CD8-positive, alpha-beta memory T cell (primary cell): ENCODE measurements around the gene RASA4B. TPM values are rescaled to one million over a fixed set of nuclear protein-coding genes. Genes with fewer than 3 reads are reported as not detected.
"Not testable (repeated sequence)": the region's sequence is repeated elsewhere in the genome, so short reads cannot be mapped to it uniquely, and the experiment has no call there.

Source experiments
- CTCF ChIA-PET: fragments of 350-600 bp; sonication (Branson Sonifier 250); formaldehyde crosslinking; loops from one replicate; lab custom pipeline; 2021; ENCODE audit warnings: antibody characterized with exemption; lab: Charles Lee
- POLR2A ChIA-PET: fragments of 350-600 bp; sonication (Branson Sonifier 250); formaldehyde crosslinking; loops from one replicate; lab custom pipeline; 2021; ENCODE audit warnings: antibody characterized with exemption; lab: Charles Lee
- DNase-seq, 5 donors: peaks; one replicate each; pipeline versions ENCODE4 v3.0.0 to v3.0.0-alpha.2; 2020 to 2022; ENCODE audit warnings: mixed read lengths in 1 of 5
- H3K27ac ChIP-seq: one replicate; pipeline ENCODE4 v1.7.0; 2013; ENCODE audit warnings: low read depth, mild to moderate bottlenecking, low read length, moderate library complexity
- H3K27me3 ChIP-seq: 2 replicates; pipeline ENCODE4 v1.7.0; 2013; ENCODE audit warnings: low read length, mild to moderate bottlenecking; ENCODE audit not compliant: insufficient read depth, poor library complexity, severe bottlenecking
- H3K36me3 ChIP-seq: 2 replicates; pipeline ENCODE4 v1.7.0; 2013; ENCODE audit warnings: mild to moderate bottlenecking, low read length, moderate library complexity; ENCODE audit not compliant: insufficient read depth
- H3K4me1 ChIP-seq: 2 replicates; pipeline ENCODE4 v1.7.0; 2013; ENCODE audit warnings: mild to moderate bottlenecking, low read length, moderate library complexity; ENCODE audit not compliant: insufficient read depth
- H3K4me3 ChIP-seq: 2 replicates; pipeline ENCODE4 v1.7.0; 2013; ENCODE audit warnings: mild to moderate bottlenecking, low read length
- H3K9me3 ChIP-seq: 2 replicates; pipeline ENCODE4 v1.7.0; 2013; ENCODE audit warnings: mild to moderate bottlenecking, low read length
- H3K27ac Mint-ChIP-seq, 8 donors: one replicate each; pipeline ENCODE4 v1.8.0; 2020 to 2021; ENCODE audit warnings: mixed read lengths in 8 of 8, mild to moderate bottlenecking in 6 of 8, inconsistent platforms in 3 of 8, moderate library complexity in 3 of 8
- H3K27me3 Mint-ChIP-seq, 2 donors: one replicate each; pipeline ENCODE4 v1.8.0; 2020 to 2021; ENCODE audit warnings: mixed read lengths in 2 of 2, mild to moderate bottlenecking in 1 of 2, moderate library complexity in 1 of 2
- H3K36me3 Mint-ChIP-seq, 3 donors: one replicate each; pipeline ENCODE4 v1.8.0; 2020 to 2021; ENCODE audit warnings: mixed read lengths in 3 of 3, inconsistent platforms in 1 of 3, mild to moderate bottlenecking in 1 of 3
- H3K4me1 Mint-ChIP-seq, 3 donors: one replicate each; pipeline ENCODE4 v1.8.0; 2020 to 2021; ENCODE audit warnings: mixed read lengths in 3 of 3, inconsistent platforms in 1 of 3, mild to moderate bottlenecking in 1 of 3
- H3K4me3 Mint-ChIP-seq, 7 donors: one replicate each; pipeline ENCODE4 v1.8.0; 2020 to 2021; ENCODE audit warnings: mixed read lengths in 7 of 7, mild to moderate bottlenecking in 6 of 7, moderate library complexity in 4 of 7, inconsistent platforms in 2 of 7
- H3K9me3 Mint-ChIP-seq, 5 donors: one replicate each; pipeline ENCODE4 v1.8.0; 2020 to 2022; ENCODE audit warnings: mixed read lengths in 5 of 5, mild to moderate bottlenecking in 3 of 5, moderate library complexity in 2 of 5, inconsistent platforms in 1 of 5
- polyA plus RNA-seq: library from polyadenylated mRNA; unstranded; fragments of 300-500 nt; fragmentation: Illumina TruSeq; gene quantifications from one replicate; pipeline ENCODE4 v1.2.3, GENCODE V29; 2021
- total RNA-seq, 2 experiments: library from RNA; stranded (reverse); gene quantifications; one replicate each; pipeline ENCODE4 v1.2.3, GENCODE V29; 2021

The RASA4B gene
- total and polyA plus RNA-seq, 3 experiments from 2014 or later = 10.8 to 23.9 (median 22.0) TPM

DNA sequence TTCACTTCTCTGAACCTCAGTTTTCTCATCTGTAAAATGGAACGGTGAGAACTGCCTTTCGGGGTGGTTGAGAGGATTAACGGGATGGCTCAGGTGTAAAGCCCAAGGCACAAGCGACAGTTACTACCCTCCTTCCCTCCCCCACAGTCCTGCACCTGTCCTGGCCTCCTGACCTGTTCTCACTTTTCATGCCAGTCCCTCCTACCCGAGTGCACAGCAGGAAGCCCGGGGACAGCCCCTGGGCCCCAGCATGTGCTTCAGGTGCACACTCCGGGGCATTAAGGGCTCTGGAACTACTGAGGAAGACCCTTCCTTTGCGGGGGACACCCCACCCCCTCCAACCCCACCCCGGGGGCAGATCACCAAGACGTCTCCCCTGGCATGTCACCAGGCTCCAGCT is 626 bp downstream of the RASA4B start:
- H3K4me1 ChIP-seq, H3K9me3 ChIP-seq, H3K36me3 Mint-ChIP-seq, H3K4me1 Mint-ChIP-seq, H3K4me3 ChIP-seq, CTCF ChIA-PET, H3K27ac Mint-ChIP-seq, H3K36me3 ChIP-seq, H3K27me3 Mint-ChIP-seq, H3K4me3 Mint-ChIP-seq, H3K27ac ChIP-seq, POLR2A ChIA-PET, H3K9me3 Mint-ChIP-seq, H3K27me3 ChIP-seq, DNase-seq: not testable (repeated sequence)

DNA sequence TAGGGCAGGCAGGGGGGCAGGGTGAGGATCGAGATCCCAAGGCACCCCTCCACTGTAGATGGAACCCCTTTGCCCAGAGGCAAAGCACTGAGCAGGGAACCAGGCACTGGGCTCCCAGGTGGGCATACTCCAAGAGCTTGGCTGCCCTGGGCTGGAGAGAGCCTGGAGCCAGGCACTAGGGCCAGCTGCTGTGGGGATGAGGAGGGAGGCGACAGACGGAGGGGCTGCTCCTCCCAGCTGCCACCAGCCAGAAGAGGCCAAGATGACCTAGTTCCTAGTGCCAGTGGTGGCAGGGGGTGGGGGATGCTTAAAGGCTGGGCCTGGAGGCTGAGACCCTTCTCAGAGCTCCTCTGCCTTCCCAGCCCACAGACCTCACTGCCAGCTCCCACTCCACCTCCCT is 1.7 kb downstream of the RASA4B start:
- H3K36me3 Mint-ChIP-seq, H3K4me1 Mint-ChIP-seq, H3K27me3 ChIP-seq, H3K4me3 ChIP-seq, POLR2A ChIA-PET, H3K4me1 ChIP-seq, H3K27me3 Mint-ChIP-seq, H3K9me3 Mint-ChIP-seq, H3K9me3 ChIP-seq, H3K4me3 Mint-ChIP-seq, H3K27ac ChIP-seq, CTCF ChIA-PET, H3K27ac Mint-ChIP-seq, H3K36me3 ChIP-seq, DNase-seq: not testable (repeated sequence)

DNA sequence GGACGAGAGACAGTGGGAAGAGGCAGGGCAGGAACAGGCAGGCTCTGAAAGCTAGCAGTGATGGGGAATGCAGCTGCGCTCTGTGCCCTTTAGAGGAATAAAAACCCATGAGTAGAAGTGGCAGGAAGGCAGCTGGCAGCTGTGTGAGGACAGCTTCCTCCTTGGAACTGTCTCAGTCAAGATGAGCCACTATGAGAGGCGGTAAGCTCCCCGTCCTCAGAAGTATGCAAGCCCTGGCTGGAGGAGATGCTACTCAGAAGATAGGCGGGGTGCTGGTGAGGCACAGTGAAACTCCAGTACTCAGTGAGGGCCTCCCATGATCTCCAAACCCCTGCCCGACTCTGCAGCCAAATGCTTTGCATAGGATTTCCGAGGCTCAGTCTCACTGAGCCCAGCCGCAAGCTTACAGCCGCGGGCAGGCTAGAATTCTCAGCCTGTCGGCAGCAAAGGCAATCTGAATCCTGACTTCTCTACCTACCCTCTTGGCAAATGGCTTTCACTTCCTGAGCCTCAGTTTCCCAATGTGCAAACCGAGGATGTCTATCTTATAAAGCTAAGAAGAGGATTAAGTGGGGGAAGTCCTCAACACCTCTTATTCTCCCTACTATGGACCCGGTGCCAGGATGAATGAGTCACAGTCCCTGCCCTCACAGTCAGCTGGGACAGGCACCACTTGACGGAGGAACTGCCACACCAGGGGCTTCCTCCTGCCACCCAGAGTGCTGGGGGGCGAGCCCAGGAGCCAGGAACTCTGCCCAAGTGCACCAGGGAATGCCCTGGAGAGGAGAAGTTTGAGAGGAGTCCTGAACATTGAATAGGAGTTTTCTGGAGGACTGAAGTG is 2.5 kb downstream of the RASA4B start:
- DNase-seq = peak in 1 of 5 donors; percentile 3
- H3K4me1 ChIP-seq, H3K9me3 Mint-ChIP-seq, H3K4me3 ChIP-seq, H3K27ac ChIP-seq, CTCF ChIA-PET, H3K4me3 Mint-ChIP-seq, H3K27ac Mint-ChIP-seq, POLR2A ChIA-PET, H3K4me1 Mint-ChIP-seq, H3K27me3 ChIP-seq, H3K36me3 Mint-ChIP-seq, H3K27me3 Mint-ChIP-seq, H3K9me3 ChIP-seq, H3K36me3 ChIP-seq: not testable (repeated sequence)

DNA sequence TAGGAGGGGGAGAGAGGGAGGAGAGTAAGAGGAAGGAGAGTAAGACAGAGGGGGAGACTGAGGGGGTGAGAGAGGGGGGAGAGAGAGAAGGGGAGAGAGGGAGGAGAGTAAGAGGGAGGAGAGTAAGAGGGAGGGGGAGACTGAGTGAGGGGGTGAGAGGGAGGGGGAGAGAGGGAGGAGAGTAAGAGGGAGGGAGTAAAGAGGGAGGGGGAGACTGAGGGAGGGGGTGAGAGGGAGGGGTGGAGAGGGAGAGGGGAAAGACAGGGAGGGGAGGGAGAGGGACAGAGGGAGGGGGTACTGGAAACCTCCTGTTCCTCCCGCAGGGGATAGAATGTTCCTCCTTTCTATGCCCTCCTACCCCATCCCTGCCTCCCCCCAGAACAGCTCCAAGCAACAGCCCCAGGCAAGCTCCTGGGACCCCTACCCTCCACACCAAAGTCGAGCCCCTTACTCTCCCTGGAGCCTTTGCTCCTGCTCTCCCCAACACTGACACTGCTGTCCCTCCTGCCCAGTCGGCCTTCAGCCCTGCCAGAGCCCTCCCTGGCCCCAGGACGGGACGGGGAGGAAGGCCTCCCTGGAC is 4.8 kb downstream of the RASA4B start:
- H3K4me3 ChIP-seq, POLR2A ChIA-PET, H3K36me3 Mint-ChIP-seq, CTCF ChIA-PET, H3K27ac Mint-ChIP-seq, H3K4me1 Mint-ChIP-seq, H3K9me3 ChIP-seq, DNase-seq, H3K27me3 ChIP-seq, H3K9me3 Mint-ChIP-seq, H3K27me3 Mint-ChIP-seq, H3K36me3 ChIP-seq, H3K4me1 ChIP-seq: not testable (repeated sequence)
- H3K27ac ChIP-seq = peak overlapping the region; percentile 31
- peak overlapping the region in 2 of 7 donors; percentile 8 to 19 for H3K4me3 Mint-ChIP-seq

DNA sequence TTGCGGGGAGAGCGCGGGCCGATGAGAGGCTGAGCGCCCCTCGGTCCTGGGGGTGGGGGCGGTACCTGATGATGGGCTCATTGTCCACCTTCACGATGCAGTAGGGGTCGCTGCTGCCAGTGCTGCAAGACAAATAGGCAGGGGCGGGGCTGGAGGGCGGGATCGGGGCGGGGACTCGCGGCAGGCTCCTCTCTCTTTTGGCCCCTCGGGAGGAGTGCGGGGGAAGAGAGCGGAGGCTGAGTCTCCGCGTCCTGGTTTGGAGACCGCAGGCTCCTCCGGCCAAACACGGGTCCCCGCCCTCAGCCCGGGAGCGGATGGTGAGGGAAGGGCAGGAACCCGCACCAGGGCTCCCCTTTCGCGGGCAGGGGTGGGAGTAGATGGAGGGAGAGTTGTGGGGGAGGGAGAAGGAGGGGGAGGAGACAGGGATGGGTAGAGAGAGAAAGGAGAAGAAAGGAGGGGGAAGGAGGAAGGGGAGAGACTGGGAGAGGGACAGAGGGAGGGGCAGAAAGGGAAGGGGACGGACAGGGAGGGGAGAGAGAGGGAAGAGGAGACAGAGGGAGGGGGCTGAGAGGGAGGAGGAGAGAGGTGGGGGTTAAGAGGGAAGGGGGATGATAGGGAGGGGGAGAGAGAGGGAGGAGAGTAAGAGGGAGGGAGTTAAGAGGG is 5.6 kb downstream of the RASA4B start:
- H3K4me1 Mint-ChIP-seq, DNase-seq, H3K36me3 ChIP-seq, POLR2A ChIA-PET, H3K36me3 Mint-ChIP-seq, H3K27ac Mint-ChIP-seq, H3K4me3 ChIP-seq, H3K4me1 ChIP-seq, H3K27me3 Mint-ChIP-seq, H3K9me3 ChIP-seq, H3K27me3 ChIP-seq, H3K9me3 Mint-ChIP-seq, CTCF ChIA-PET, H3K27ac ChIP-seq, H3K4me3 Mint-ChIP-seq: not testable (repeated sequence)

DNA sequence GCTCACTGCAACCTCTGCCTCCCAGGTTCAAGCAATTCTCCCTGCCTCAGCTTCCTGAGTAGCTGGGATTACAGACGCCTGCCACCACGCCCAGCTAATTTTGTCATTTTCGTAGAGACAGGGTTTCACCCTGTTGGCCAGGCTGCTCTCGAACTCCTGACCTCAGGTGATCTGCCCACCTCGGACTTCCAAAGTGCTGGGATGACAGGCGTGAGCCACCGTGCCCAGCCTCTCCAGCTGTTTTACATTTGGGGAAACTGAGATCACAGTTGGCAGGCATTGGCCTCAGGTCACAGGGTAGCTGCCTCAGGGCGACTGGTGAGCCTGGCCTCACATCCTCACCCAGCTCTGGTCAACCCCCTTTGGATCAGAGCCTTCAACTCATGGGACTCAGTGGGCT is 7.0 kb downstream of the RASA4B start:
- H3K4me3 ChIP-seq, H3K27me3 Mint-ChIP-seq, H3K4me3 Mint-ChIP-seq, DNase-seq, H3K27ac ChIP-seq, H3K9me3 Mint-ChIP-seq, H3K4me1 Mint-ChIP-seq, CTCF ChIA-PET, H3K27me3 ChIP-seq, H3K27ac Mint-ChIP-seq, POLR2A ChIA-PET, H3K36me3 ChIP-seq, H3K36me3 Mint-ChIP-seq, H3K4me1 ChIP-seq, H3K9me3 ChIP-seq: not testable (repeated sequence)

DNA sequence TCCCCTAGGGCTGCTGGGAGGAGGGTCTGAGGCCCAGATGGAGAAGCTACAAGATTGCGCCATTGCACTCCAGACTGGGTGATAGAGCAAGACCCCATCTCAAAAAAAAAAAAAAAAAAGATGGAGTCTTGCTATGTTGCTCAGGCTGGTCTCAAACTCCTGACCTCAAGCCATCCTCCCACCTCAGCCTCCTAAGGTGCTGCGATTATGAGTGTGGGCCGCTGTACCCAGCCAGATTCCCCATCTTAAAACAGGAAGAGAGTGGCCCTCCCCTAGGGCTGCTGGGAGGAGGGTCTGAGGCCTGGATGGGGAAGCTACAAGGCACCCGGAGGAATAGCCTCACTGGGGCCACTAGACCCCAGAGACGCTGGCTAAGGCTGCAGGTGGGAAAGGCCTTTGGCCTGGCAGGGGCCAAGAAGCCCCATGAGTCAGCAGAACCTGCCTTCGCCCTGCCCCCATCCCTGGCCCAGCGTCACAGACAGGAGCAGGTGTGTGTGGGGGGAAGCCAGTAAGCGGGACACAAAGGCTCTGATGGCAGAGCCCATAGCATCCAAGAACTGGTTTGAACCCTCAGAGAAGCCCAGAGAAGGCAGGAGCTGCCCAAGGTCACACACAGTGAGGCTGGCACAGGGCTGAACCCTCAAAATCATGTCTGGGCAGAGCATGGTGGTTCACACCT is 10.0 kb downstream of the RASA4B start:
- H3K4me1 Mint-ChIP-seq, H3K9me3 Mint-ChIP-seq, POLR2A ChIA-PET, H3K36me3 ChIP-seq, H3K36me3 Mint-ChIP-seq, H3K4me3 Mint-ChIP-seq, CTCF ChIA-PET, DNase-seq, H3K27me3 Mint-ChIP-seq, H3K27ac ChIP-seq, H3K27ac Mint-ChIP-seq, H3K9me3 ChIP-seq, H3K27me3 ChIP-seq, H3K4me1 ChIP-seq, H3K4me3 ChIP-seq: not testable (repeated sequence)
